H1 (cell line): Measurements from ENCODE around the gene TP53BP2. TPM values are rescaled to one million over a fixed set of nuclear protein-coding genes. Genes with fewer than 3 reads are reported as not detected.

Experiments
- CTCF ChIA-PET: fragments of 300-600 bp; sonication (Branson Sonifier 250); formaldehyde crosslinking; loops from one replicate; lab custom pipeline; 2021; ENCODE audit not compliant: partially characterized antibody; lab: Charles Lee
- POLR2A ChIA-PET: fragments of 300-600 bp; sonication (Branson Sonifier 250); formaldehyde crosslinking; loops from one replicate; lab custom pipeline; 2021; ENCODE audit warnings: inconsistent platforms; ENCODE audit not compliant: partially characterized antibody; lab: Charles Lee
- DNase-seq, 2 experiments: peaks; one replicate each; pipeline versions ENCODE4 v3.0.0 to v3.0.0-alpha.2; 2010 to 2022; ENCODE audit warnings: low spot score in 2 of 2, low read depth in 1 of 2, mixed read lengths in 1 of 2
- FAIRE-seq: peaks from 2 replicates; lab custom pipeline; 2011; peaks lifted over from hg19 to GRCh38; lab: Jason Lieb, UNC
- H2AFZ ChIP-seq: 2 replicates; pipeline ENCODE4 v1.8.1; 2012; ENCODE audit warnings: low read length, inconsistent platforms
- H2AK5ac ChIP-seq: 2 replicates; pipeline ENCODE4 v1.6.1; 2013; ENCODE audit warnings: low read depth, low read length
- H2BK120ac ChIP-seq: replicated peaks from 2 replicates; pipeline ENCODE3; 2013; ENCODE audit warnings: low read depth, low read length, inconsistent platforms
- H2BK12ac ChIP-seq: 2 replicates; pipeline ENCODE4 v1.6.1; 2013; ENCODE audit warnings: low read depth, low read length
- H2BK15ac ChIP-seq: 2 replicates; pipeline ENCODE4 v1.6.1; 2013; ENCODE audit warnings: low read length
- H2BK20ac ChIP-seq: 2 replicates; pipeline ENCODE4 v1.6.1; 2013; ENCODE audit warnings: low read length
- H2BK5ac ChIP-seq: 2 replicates; pipeline ENCODE4 v1.6.1; 2013; ENCODE audit warnings: low read depth, low read length
- H3K14ac ChIP-seq: 2 replicates; pipeline ENCODE4 v1.6.1; 2013; ENCODE audit warnings: inconsistent platforms; ENCODE audit not compliant: insufficient read length
- H3K18ac ChIP-seq: 2 replicates; pipeline ENCODE4 v1.6.1; 2013; ENCODE audit warnings: low read length; ENCODE audit errors: extremely low read depth
- H3K23ac ChIP-seq: 2 replicates; pipeline ENCODE4 v1.6.1; 2013; ENCODE audit warnings: inconsistent platforms; ENCODE audit not compliant: insufficient read length
- H3K23me2 ChIP-seq: 2 replicates; pipeline ENCODE4 v1.6.1; 2013; ENCODE audit warnings: low read depth, low read length
- H3K27ac ChIP-seq: 2 replicates; pipeline ENCODE4 v1.6.1; 2011; ENCODE audit warnings: low read depth, low read length, inconsistent platforms
- H3K27me3 ChIP-seq, 4 experiments: replicated peaks in 1 of 4; 1 replicate in 1 of 4; 2 replicates in 3 of 4; pipeline versions ENCODE4 v1.6.1 to v1.8.1; 2011 to 2013; ENCODE audit warnings: low read length in 3 of 4, mild to moderate bottlenecking in 3 of 4, inconsistent platforms in 2 of 4, mixed read lengths in 2 of 4, moderate library complexity in 1 of 4; ENCODE audit not compliant: control insufficient read depth in 3 of 4, insufficient read depth in 3 of 4; ENCODE audit errors: extremely low read depth in 1 of 4
- H3K36me3 ChIP-seq, 4 experiments: 2 replicates each; pipeline versions ENCODE4 v1.6.1 to v1.8.1; 2011 to 2013; ENCODE audit warnings: mild to moderate bottlenecking in 4 of 4, low read length in 3 of 4, moderate library complexity in 2 of 4, control low read depth in 1 of 4, inconsistent platforms in 1 of 4; ENCODE audit not compliant: insufficient read depth in 4 of 4, control insufficient read depth in 2 of 4
- H3K4ac ChIP-seq: replicated peaks from 2 replicates; pipeline ENCODE3; 2013; ENCODE audit warnings: low read length, low read depth, mixed read lengths, inconsistent platforms; ENCODE audit not compliant: insufficient read length
- H3K4me1 ChIP-seq, 4 experiments: replicated peaks in 1 of 4; 1 replicate in 1 of 4; 2 replicates in 3 of 4; pipeline versions ENCODE4 v1.6.1 to v1.8.1; 2011 to 2013; ENCODE audit warnings: low read length in 3 of 4, inconsistent platforms in 2 of 4, mixed read lengths in 1 of 4; ENCODE audit not compliant: insufficient read depth in 4 of 4, control insufficient read depth in 3 of 4
- H3K4me2 ChIP-seq, 2 experiments: 2 replicates each; pipeline versions ENCODE4 v1.6.1 to v1.8.1; 2011 to 2013; ENCODE audit warnings: low read depth in 2 of 2, low read length in 2 of 2, control low read depth in 1 of 2, inconsistent platforms in 1 of 2, mild to moderate bottlenecking in 1 of 2; ENCODE audit not compliant: insufficient read depth in 1 of 2
- H3K4me3 ChIP-seq, 4 experiments: fragments of 200-600, 300-600 bp in 1 of 4; sonication (generic), shearing (Covaris generic), sonication (Bioruptor Twin) in 1 of 4; 2 replicates each; pipeline versions ENCODE4 v1.5.1 to v1.8.1; 2011 to 2016; ENCODE audit warnings: low read length in 4 of 4, low read depth in 3 of 4, control low read depth in 2 of 4, inconsistent platforms in 2 of 4, mild to moderate bottlenecking in 2 of 4, mixed read lengths in 1 of 4, moderate library complexity in 1 of 4; ENCODE audit not compliant: insufficient read depth in 2 of 4; ENCODE audit errors: extremely low read depth in 1 of 4
- H3K56ac ChIP-seq: replicated peaks from 2 replicates; pipeline ENCODE3; 2013; ENCODE audit warnings: low read depth, mild to moderate bottlenecking, mixed read lengths, low read length, inconsistent platforms; ENCODE audit not compliant: insufficient read length
- H3K79me1 ChIP-seq: 2 replicates; pipeline ENCODE4 v1.6.1; 2013; ENCODE audit warnings: low read depth, low read length, control low read depth
- H3K79me2 ChIP-seq, 2 experiments: 2 replicates each; pipeline versions ENCODE4 v1.6.1 to v1.8.1; 2012 to 2013; ENCODE audit warnings: low read length in 2 of 2, mild to moderate bottlenecking in 2 of 2, inconsistent platforms in 1 of 2; ENCODE audit not compliant: insufficient read depth in 2 of 2, control insufficient read depth in 1 of 2
- H3K9ac ChIP-seq, 4 experiments: replicated peaks in 1 of 4; 1 replicate in 1 of 4; 2 replicates in 3 of 4; pipeline versions ENCODE4 v1.6.1 to v1.8.1; 2011 to 2013; ENCODE audit warnings: low read depth in 3 of 4, low read length in 3 of 4, control low read depth in 2 of 4, mild to moderate bottlenecking in 2 of 4, moderate library complexity in 2 of 4, inconsistent platforms in 1 of 4; ENCODE audit errors: extremely low read depth in 1 of 4
- H3K9me3 ChIP-seq, 2 experiments: 2 replicates each; pipeline versions ENCODE4 v1.6.1 to v1.8.1; 2012 to 2013; ENCODE audit warnings: mild to moderate bottlenecking in 2 of 2, moderate library complexity in 2 of 2, control low read depth in 1 of 2, inconsistent platforms in 1 of 2, low read depth in 1 of 2, low read length in 1 of 2, mixed read lengths in 1 of 2; ENCODE audit not compliant: insufficient read depth in 2 of 2
- H4K20me1 ChIP-seq, 2 experiments: replicated peaks in 1 of 2; 2 replicates each; pipeline versions ENCODE3 to v1.8.1; 2011 to 2013; ENCODE audit warnings: inconsistent platforms in 2 of 2, low read length in 2 of 2, mild to moderate bottlenecking in 1 of 2; ENCODE audit not compliant: insufficient read depth in 2 of 2, control insufficient read depth in 1 of 2
- H4K5ac ChIP-seq: 2 replicates; pipeline ENCODE4 v1.6.1; 2013; ENCODE audit warnings: low read length, low read depth, mixed read lengths, inconsistent platforms; ENCODE audit not compliant: insufficient read length
- H4K8ac ChIP-seq: 2 replicates; pipeline ENCODE4 v1.8.0; 2013; ENCODE audit warnings: mild to moderate bottlenecking, moderate library complexity, low read length, inconsistent platforms; ENCODE audit not compliant: insufficient read depth; ENCODE audit errors: extremely low read depth
- H4K91ac ChIP-seq: replicated peaks from 2 replicates; pipeline ENCODE3; 2013; ENCODE audit warnings: low read length, mixed read lengths, inconsistent platforms; ENCODE audit not compliant: insufficient read length
- CBX5 ChIP-seq: fragments of 300-800, 300-1000 bp; sonication (generic); IDR thresholded peaks from 2 replicates; pipeline ENCODE4 v1.7.1; 2016; ENCODE audit warnings: antibody characterized with exemption, low read length, low read depth
- CTCF ChIP-seq, 3 experiments: IDR thresholded peaks; 1 replicate in 2 of 3; 2 replicates in 1 of 3; pipeline versions ENCODE4 v1.5.1 to v1.6.1; 2011; ENCODE audit warnings: low read length in 3 of 3, mild to moderate bottlenecking in 3 of 3, inconsistent platforms in 2 of 3, low read depth in 1 of 3, moderate library complexity in 1 of 3; ENCODE audit not compliant: insufficient read depth in 1 of 3; ENCODE audit errors: control extremely low read depth in 1 of 3
- E2F6 ChIP-seq: IDR thresholded peaks from 2 replicates; pipeline ENCODE4 v1.6.1; 2012; ENCODE audit warnings: inconsistent platforms
- MAX ChIP-seq: IDR thresholded peaks from 2 replicates; pipeline ENCODE4 v1.6.1; 2012; ENCODE audit warnings: inconsistent platforms
- RAD21 ChIP-seq, 2 experiments: IDR thresholded peaks in 1 of 2; conservative IDR thresholded peaks in 1 of 2; 2 replicates each; pipeline ENCODE4 v1.6.1; 2011; ENCODE audit warnings: low read depth in 2 of 2, low read length in 2 of 2, improper control_type of control experiment in 1 of 2, inconsistent platforms in 1 of 2, mild to moderate bottlenecking in 1 of 2, moderate library complexity in 1 of 2
- WGBS, 2 experiments: shearing (Covaris generic) in 1 of 2; methylation state at CpG; one replicate each; pipeline versions ENCODE4 v1.1.6 to v1.1.7; 2013 to 2015; ENCODE audit warnings: low lambda C conversion rate in 2 of 2, mixed read lengths in 2 of 2, inconsistent platforms in 1 of 2, low coverage in 1 of 2, missing lambda C conversion rate in 1 of 2; ENCODE audit not compliant: insufficient replicate concordance in 2 of 2, insufficient coverage in 1 of 2, insufficient read length in 1 of 2; ENCODE audit errors: extremely low coverage in 1 of 2, missing lambda C conversion rate in 1 of 2; 5-methylcytosine and 5-hydroxymethylcytosine counted together
- polyA plus RNA-seq, 7 experiments: library from polyadenylated mRNA; depleted of rRNA in 3 of 7; stranded (reverse) in 5 of 7; unstranded in 2 of 7; fragments of >200 nt in 5 of 7; fragments of 200-250 nt in 2 of 7; gene quantifications; 1 replicate in 5 of 7; 2 replicates in 1 of 7; 4 replicates in 1 of 7; pipeline versions ENCODE4 v1.2.1 to v1.2.3, GENCODE V29; 2011 to 2013; ENCODE audit warnings: missing spikeins in 2 of 7, mixed read lengths in 2 of 7
- total RNA-seq: library from RNA; stranded (reverse); fragmentation: NEBNext Ultra II Directional; extraction: Animal tissue kit (Norgen Biotek cat#: 25700); gene quantifications from 2 replicates; pipeline ENCODE4 v1.2.1, GENCODE V29; 2021

TP53BP2 gene
- total and polyA plus RNA-seq, 2 of the 8 experiments (the other 6 are each of a cell fraction or from before 2014, with no cell fraction given) = 18.0 to 38.7 TPM

GRCh38 chr1:223759273-223759672, 86.5 kb downstream of the TP53BP2 start:
- H4K20me1 ChIP-seq = no peaks in the 10 kb centered on the region
- DNase-seq (peak; percentile 53 to 67), FAIRE-seq (no peak)
- H3K79me2 ChIP-seq = no peaks in the 10 kb centered on the region
- no peak overlapping the region for H3K4ac ChIP-seq
- H2BK15ac ChIP-seq = no peak overlapping the region
- no peak overlapping the region for H3K4me3 ChIP-seq
- H4K5ac ChIP-seq = no peak overlapping the region
- H3K9me3 ChIP-seq = no peaks in the 10 kb centered on the region
- H3K18ac ChIP-seq = no peak overlapping the region
- ChIA-PET POLR2A (interaction anchor here (0.9 kb wide), 2 partner anchors 41 to 739 kb away, joined by 3 read pairs; no protein-coding TSS in a partner anchor), CTCF (interaction anchor here (1.0 to 3.1 kb wide), 7 partner anchors 8 to 203 kb away, joined by 3 to 24 read pairs (median 5); no protein-coding TSS in a partner anchor)
- no peak overlapping the region for H3K4me2 ChIP-seq
- H2AK5ac ChIP-seq = no peak overlapping the region
- no peaks in the 10 kb centered on the region for H3K27me3 ChIP-seq
- TF ChIP-seq CBX5 (no peak), CTCF (IDR thresholded peaks at IDR 0.05; ENCODE audit: control extremely low read depth in 1 of 3, insufficient read depth in 1 of 3, low read depth in 1 of 3, low read length in 3 of 3) (peak; percentile 18 to 28 (median 26); a peak in 3 of 4 replicates), E2F6 (0 out of 2 replicates have a peak, but pooled peaks have one; percentile 15), MAX (0 out of 2 replicates have a peak, but pooled peaks have one; percentile 38), RAD21 (IDR thresholded peaks at IDR 0.05 in 1 of 2, conservative IDR thresholded peaks at IDR 0.05 in 1 of 2; ENCODE audit: low read depth in 2 of 2, low read length in 2 of 2) (peak; percentile 44 to 57)
- no peaks in the 10 kb centered on the region; the same call in 1 of the 2 replicates for H3K23me2 ChIP-seq
- H2BK120ac ChIP-seq = no peak overlapping the region
- H3K9ac ChIP-seq = no peak overlapping the region
- no peaks in the 10 kb centered on the region for H3K79me1 ChIP-seq
- no peak overlapping the region for H3K27ac ChIP-seq
- no peak overlapping the region for H2BK20ac ChIP-seq
- no peak overlapping the region for H2BK12ac ChIP-seq
- no peak overlapping the region for H3K14ac ChIP-seq
- no peaks in the 10 kb centered on the region for H3K4me1 ChIP-seq
- H3K36me3 ChIP-seq = no peaks in the 10 kb centered on the region
- no peak overlapping the region for H3K56ac ChIP-seq
- no peak overlapping the region for H3K23ac ChIP-seq
- H2AFZ ChIP-seq = no peak overlapping the region
- H4K91ac ChIP-seq = no peak overlapping the region
- WGBS, 2 experiments = 76% methylated on average over 13 of the region's 13 CpGs; no CpG with 5 or more reads in 1 of the 2 experiments
- H2BK5ac ChIP-seq = no peak overlapping the region
- H4K8ac ChIP-seq = no peak overlapping the region
